ENCODE measurements around the gene XRRA1.

Gene XRRA1

DNA sequence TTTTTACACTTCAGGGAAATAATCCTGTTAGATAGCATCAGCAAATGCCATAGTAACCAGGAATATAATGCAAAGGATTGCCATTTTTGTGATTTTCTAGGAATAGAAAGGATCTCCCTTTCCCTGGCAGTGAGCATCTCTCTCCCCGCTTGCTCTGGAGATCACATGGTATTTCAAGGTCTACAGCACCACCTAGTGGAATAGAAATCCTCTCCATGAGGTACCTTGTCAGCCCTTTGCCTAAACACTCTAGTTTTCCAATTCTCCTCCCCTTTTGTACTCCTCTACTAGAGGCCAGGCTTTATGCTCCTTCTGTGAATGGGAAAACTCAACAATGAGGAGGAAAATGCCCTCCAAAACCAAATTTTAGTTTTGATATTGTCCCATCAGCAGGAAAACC is 78.4 kb downstream of the XRRA1 start:
- no peaks in the 10 kb centered on the region for H3K27me3 ChIP-seq (ENCODE audit: insufficient read depth, low read length, poor library complexity, severe bottlenecking)
- peaks cover 24% of the 10 kb centered on the region; the same call in 1 of the 2 replicates for H3K9me3 ChIP-seq (ENCODE audit: insufficient read depth, low read depth, low read length)
- H3K79me2 ChIP-seq (ENCODE audit: insufficient read depth, low read length), result no peaks in the 10 kb centered on the region
- TF ChIP-seq EZH2phosphoT487 (IDR thresholded peaks at IDR 0.05; ENCODE audit: borderline replicate concordance) (no peak), CTCF (conservative IDR thresholded peaks at IDR 0.05; ENCODE audit: low read length) (peak; percentile 78)
- no peak overlapping the region for H2AFZ ChIP-seq (ENCODE audit: low read length)
- no peaks in the 10 kb centered on the region for H3K4me1 ChIP-seq (ENCODE audit: insufficient read depth, low read length, poor library complexity, severe bottlenecking)
- H3F3A ChIP-seq (ENCODE audit: low read depth), result no peaks in the 10 kb centered on the region
- H3K36me3 ChIP-seq (ENCODE audit: insufficient read depth, low read length), result no peaks in the 10 kb centered on the region
- H3K9ac ChIP-seq (ENCODE audit: low read depth, low read length, poor library complexity, severe bottlenecking), result no peak overlapping the region
- no peaks in the 10 kb centered on the region for H3K9me2 ChIP-seq (replicated peaks; ENCODE audit: low read depth, low read length)
- H4K20me1 ChIP-seq (ENCODE audit: insufficient read depth, low read length, poor library complexity, severe bottlenecking), result no peaks in the 10 kb centered on the region
- H3K4me2 ChIP-seq (ENCODE audit: low read depth, low read length, poor library complexity, severe bottlenecking), result no peak overlapping the region
- H3K4me3 ChIP-seq (ENCODE audit: low read length, poor library complexity, severe bottlenecking), result no peak overlapping the region

- Histone ChIP-seq H3K27me3 (ENCODE audit: insufficient read depth, low read length, poor library complexity, severe bottlenecking) (no peaks in the 10 kb centered on the region), H3F3A (ENCODE audit: low read depth) (no peaks in the 10 kb centered on the region), H3K9ac (ENCODE audit: low read depth, low read length, poor library complexity, severe bottlenecking) (no peak overlapping the region), H3K4me3 (ENCODE audit: low read length, poor library complexity, severe bottlenecking) (no peak overlapping the region), H4K20me1 (ENCODE audit: insufficient read depth, low read length, poor library complexity, severe bottlenecking) (no peaks in the 10 kb centered on the region), H3K9me3 (ENCODE audit: insufficient read depth, low read depth, low read length) (peaks cover 24% of the 10 kb centered on the region; the same call in 1 of the 2 replicates), H3K4me2 (ENCODE audit: low read depth, low read length, poor library complexity, severe bottlenecking) (no peak overlapping the region), H2AFZ (ENCODE audit: low read length) (no peak overlapping the region), H3K4me1 (ENCODE audit: insufficient read depth, low read length, poor library complexity, severe bottlenecking) (no peaks in the 10 kb centered on the region), H3K36me3 (ENCODE audit: insufficient read depth, low read length) (no peaks in the 10 kb centered on the region), H3K9me2 (replicated peaks; ENCODE audit: low read depth, low read length) (no peaks in the 10 kb centered on the region), H3K79me2 (ENCODE audit: insufficient read depth, low read length) (no peaks in the 10 kb centered on the region)
- no peak for TF ChIP-seq EZH2phosphoT487 (IDR thresholded peaks at IDR 0.05; ENCODE audit: borderline replicate concordance)
- no peak for TF ChIP-seq CTCF (conservative IDR thresholded peaks at IDR 0.05; ENCODE audit: low read length)
Observed at GRCh38 chr11:74866557-74866956, 82.3 kb downstream of the XRRA1 start.

GRCh38 chr11:74863410-74863809 is 85.5 kb downstream of the XRRA1 start:
- no peaks in the 10 kb centered on the region for H3K79me2 ChIP-seq (ENCODE audit: insufficient read depth, low read length)
- no peak overlapping the region for H3K4me2 ChIP-seq (ENCODE audit: low read depth, low read length, poor library complexity, severe bottlenecking)
- H3K27me3 ChIP-seq (ENCODE audit: insufficient read depth, low read length, poor library complexity, severe bottlenecking), result no peaks in the 10 kb centered on the region
- no peaks in the 10 kb centered on the region for H3K4me1 ChIP-seq (ENCODE audit: insufficient read depth, low read length, poor library complexity, severe bottlenecking)
- H3K4me3 ChIP-seq (ENCODE audit: low read length, poor library complexity, severe bottlenecking), result no peak overlapping the region
- H3F3A ChIP-seq (ENCODE audit: low read depth), result no peaks in the 10 kb centered on the region
- no peaks in the 10 kb centered on the region for H3K9me2 ChIP-seq (replicated peaks; ENCODE audit: low read depth, low read length)
- H4K20me1 ChIP-seq (ENCODE audit: insufficient read depth, low read length, poor library complexity, severe bottlenecking), result no peaks in the 10 kb centered on the region
- no peak overlapping the region for H3K9ac ChIP-seq (ENCODE audit: low read depth, low read length, poor library complexity, severe bottlenecking)
- H2AFZ ChIP-seq (ENCODE audit: low read length), result no peak overlapping the region
- peaks cover 5% of the 10 kb centered on the region; the same call in 1 of the 2 replicates for H3K36me3 ChIP-seq (ENCODE audit: insufficient read depth, low read length)
- TF ChIP-seq EZH2phosphoT487 (IDR thresholded peaks at IDR 0.05; ENCODE audit: borderline replicate concordance) (no peak), CTCF (conservative IDR thresholded peaks at IDR 0.05; ENCODE audit: low read length) (no peak)
- H3K9me3 ChIP-seq (ENCODE audit: insufficient read depth, low read depth, low read length), result peaks cover 14% of the 10 kb centered on the region; the same call in 1 of the 2 replicates
